ENCODE measurements around the gene CTDSPL.
A peak's percentile ranks its signal among the peaks of the same experiment; 100 is the strongest.

Gene CTDSPL

DNA sequence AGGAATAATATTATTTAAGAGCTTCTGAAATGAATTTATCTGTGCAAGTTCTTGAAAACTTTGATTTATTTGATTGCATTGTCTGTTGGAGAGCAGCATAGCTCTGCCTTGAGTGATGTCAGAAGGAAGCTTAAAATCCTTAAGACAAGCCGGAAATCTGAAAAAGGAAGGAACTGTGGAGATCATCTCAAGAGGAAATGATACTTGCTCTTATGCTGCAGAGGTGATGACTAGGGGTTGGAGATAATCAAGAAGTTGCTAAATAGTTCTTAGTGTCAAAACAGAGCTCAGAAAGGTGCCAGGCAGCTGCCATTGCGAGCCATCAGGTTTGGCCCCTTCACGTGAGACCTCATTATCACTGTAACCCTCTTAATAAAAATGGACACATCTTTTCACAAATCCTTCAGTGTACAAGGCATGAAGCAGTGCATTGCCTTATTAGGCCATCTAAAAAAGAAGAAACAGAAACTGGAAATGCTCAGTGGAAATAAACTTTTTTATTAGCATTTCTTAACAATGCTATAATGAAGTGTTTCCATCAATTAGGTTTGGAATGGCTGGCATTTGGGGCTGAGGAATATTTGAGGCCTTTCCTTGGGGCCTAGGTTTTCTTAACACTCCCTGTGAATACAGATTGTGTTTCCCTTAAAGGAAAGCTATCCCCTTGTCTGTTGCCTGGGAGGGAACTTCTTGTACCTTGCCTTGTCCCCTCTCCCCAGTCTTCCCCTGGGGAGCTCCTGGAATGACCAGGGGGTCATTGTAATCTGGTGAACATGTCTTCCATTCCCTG, 94.4 kb downstream of the CTDSPL start:
- Histone ChIP-seq H3K4me1 (ENCODE audit: control insufficient read depth, low read depth, low read length) (peaks cover 2% of the 10 kb centered on the region), H4K8ac (ENCODE audit: low read depth, low read length) (no peak overlapping the region), H3K56ac (ENCODE audit: low read length) (no peak overlapping the region), H3K27ac (ENCODE audit: low read depth, low read length) (no peak overlapping the region), H3K23ac (ENCODE audit: low read length) (no peak overlapping the region), H2BK15ac (replicated peaks; ENCODE audit: low read depth) (no peak overlapping the region), H2BK5ac (ENCODE audit: low read length) (no peak overlapping the region), H3K79me2 (ENCODE audit: control insufficient read depth, insufficient read depth, low read length) (no peaks in the 10 kb centered on the region), H3K27me3 (ENCODE audit: insufficient read depth, low read length, poor library complexity) (no peaks in the 10 kb centered on the region), H3K4me3 (ENCODE audit: low read length) (no peak overlapping the region), H3K36me3 (ENCODE audit: control insufficient read depth, insufficient read depth, low read length) (no peaks in the 10 kb centered on the region), H4K5ac (ENCODE audit: low read length) (no peak overlapping the region), H3K79me1 (ENCODE audit: low read length) (no peaks in the 10 kb centered on the region), H3K4ac (ENCODE audit: low read depth, low read length) (no peak overlapping the region), H2AK5ac (ENCODE audit: low read length) (no peak overlapping the region), H2BK120ac (ENCODE audit: low read depth, low read length) (no peak overlapping the region), H3K4me2 (ENCODE audit: low read length) (no peak overlapping the region), H3K18ac (ENCODE audit: low read length) (no peak overlapping the region), H3K9ac (ENCODE audit: low read length) (no peak overlapping the region)
- peak; percentile 60 for DNase-seq
- no CpG with 5 or more reads among the region's 3 CpGs for WGBS (ENCODE audit: extremely low coverage, insufficient coverage, low lambda C conversion rate)

DNA sequence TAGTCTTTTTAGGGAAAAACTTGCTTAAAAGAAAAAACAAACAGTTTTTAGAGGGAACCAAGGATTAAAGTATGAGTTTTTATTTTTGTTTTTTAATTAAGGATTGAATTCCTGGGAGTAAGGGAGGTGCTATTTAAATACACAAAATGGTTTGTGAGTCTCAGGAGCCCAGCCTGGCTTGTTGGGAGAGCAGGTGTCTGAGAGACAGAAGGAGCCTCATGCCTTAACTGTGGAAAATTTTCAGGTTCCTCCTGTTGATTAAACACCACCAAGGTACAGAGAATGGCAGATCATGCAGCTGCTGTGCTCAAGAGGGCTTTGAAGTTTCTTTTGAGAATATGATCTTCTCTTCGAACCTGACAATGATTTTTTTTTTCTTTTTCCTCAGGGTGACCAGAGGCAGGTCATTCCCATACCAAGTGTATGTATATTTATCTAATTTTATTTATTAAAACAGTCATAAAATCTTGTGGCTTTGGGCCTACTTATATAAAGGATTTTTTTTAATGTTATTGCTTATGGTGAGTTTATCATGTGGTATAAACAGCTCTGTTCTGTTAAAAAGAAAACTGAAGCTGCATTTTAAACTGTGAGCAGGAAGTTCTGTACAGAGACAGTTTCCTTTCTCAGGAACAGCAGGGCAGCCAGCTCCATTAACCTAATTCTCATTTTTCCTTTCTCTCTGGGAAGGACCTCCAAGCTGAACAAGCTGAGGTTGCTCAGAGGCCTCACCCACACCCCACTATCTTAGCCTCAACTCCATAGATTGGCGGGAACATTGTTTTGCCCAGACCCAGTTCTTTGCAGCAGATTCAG, 95.3 kb downstream of the CTDSPL start:
- no peak overlapping the region for H3K27ac ChIP-seq (ENCODE audit: low read depth, low read length)
- H3K23ac ChIP-seq (ENCODE audit: low read length), result no peak overlapping the region
- no peak overlapping the region for H3K4me2 ChIP-seq (ENCODE audit: low read length)

DNA sequence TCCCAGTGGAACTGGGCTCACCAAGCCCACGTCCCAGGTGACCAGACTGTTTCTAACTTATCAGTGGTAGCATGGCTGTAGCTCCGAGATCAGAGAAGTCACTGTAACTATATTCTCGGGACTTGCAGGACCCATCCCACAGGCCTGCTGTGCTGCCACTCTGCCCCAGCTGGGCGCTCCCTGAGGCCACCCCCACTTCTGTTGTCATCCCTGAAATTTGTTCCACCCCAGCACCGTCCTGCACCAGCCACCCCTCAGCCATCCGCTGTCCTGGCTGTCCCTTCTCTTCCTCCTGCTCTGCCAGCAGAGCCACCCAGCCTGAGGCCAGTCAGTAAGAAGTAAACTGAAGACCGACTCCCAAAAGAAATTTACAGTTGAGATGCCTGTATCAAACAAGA, 95.9 kb downstream of the CTDSPL start:
- Histone ChIP-seq H3K4ac (ENCODE audit: low read depth, low read length) (no peak overlapping the region), H3K4me3 (ENCODE audit: low read length) (no peak overlapping the region), H3K4me2 (ENCODE audit: low read length) (no peak overlapping the region), H4K8ac (ENCODE audit: low read depth, low read length) (no peak overlapping the region), H3K79me2 (ENCODE audit: control insufficient read depth, insufficient read depth, low read length) (no peaks in the 10 kb centered on the region), H2BK120ac (ENCODE audit: low read depth, low read length) (no peak overlapping the region), H3K18ac (ENCODE audit: low read length) (no peak overlapping the region), H3K27ac (ENCODE audit: low read depth, low read length) (no peak overlapping the region), H3K23ac (ENCODE audit: low read length) (no peak overlapping the region), H3K9ac (ENCODE audit: low read length) (no peak overlapping the region), H3K79me1 (ENCODE audit: low read length) (no peaks in the 10 kb centered on the region), H4K5ac (ENCODE audit: low read length) (no peak overlapping the region), H2BK5ac (ENCODE audit: low read length) (no peak overlapping the region), H3K4me1 (ENCODE audit: control insufficient read depth, low read depth, low read length) (peaks cover 2% of the 10 kb centered on the region), H3K56ac (ENCODE audit: low read length) (no peak overlapping the region), H2BK15ac (replicated peaks; ENCODE audit: low read depth) (no peak overlapping the region), H2AK5ac (ENCODE audit: low read length) (no peak overlapping the region), H3K27me3 (ENCODE audit: insufficient read depth, low read length, poor library complexity) (no peaks in the 10 kb centered on the region), H3K36me3 (ENCODE audit: control insufficient read depth, insufficient read depth, low read length) (no peaks in the 10 kb centered on the region)
- WGBS (ENCODE audit: extremely low coverage, insufficient coverage, low lambda C conversion rate), result no CpG with 5 or more reads among the region's 7 CpGs
- DNase-seq, result no peak

More for the DNA sequence above, 95.3 kb downstream of the CTDSPL start:
- H3K79me1 ChIP-seq (ENCODE audit: low read length), result no peaks in the 10 kb centered on the region
- no peak overlapping the region for H2AK5ac ChIP-seq (ENCODE audit: low read length)
- no peak overlapping the region for H3K9ac ChIP-seq (ENCODE audit: low read length)
- no peak overlapping the region for H2BK120ac ChIP-seq (ENCODE audit: low read depth, low read length)
- no peak overlapping the region for H3K18ac ChIP-seq (ENCODE audit: low read length)
- H3K56ac ChIP-seq (ENCODE audit: low read length), result no peak overlapping the region
- H3K36me3 ChIP-seq (ENCODE audit: control insufficient read depth, insufficient read depth, low read length), result no peaks in the 10 kb centered on the region
- H2BK15ac ChIP-seq (replicated peaks; ENCODE audit: low read depth), result no peak overlapping the region
- H2BK5ac ChIP-seq (ENCODE audit: low read length), result no peak overlapping the region
- H3K27me3 ChIP-seq (ENCODE audit: insufficient read depth, low read length, poor library complexity), result no peaks in the 10 kb centered on the region
- no peak overlapping the region for H3K4me3 ChIP-seq (ENCODE audit: low read length)
- H4K8ac ChIP-seq (ENCODE audit: low read depth, low read length), result no peak overlapping the region
- no peak overlapping the region for H4K5ac ChIP-seq (ENCODE audit: low read length)
- DNase-seq, result no peak
- no peak overlapping the region for H3K4ac ChIP-seq (ENCODE audit: low read depth, low read length)
- peaks cover 2% of the 10 kb centered on the region for H3K4me1 ChIP-seq (ENCODE audit: control insufficient read depth, low read depth, low read length)
- WGBS (ENCODE audit: extremely low coverage, insufficient coverage, low lambda C conversion rate), result no CpG with 5 or more reads among the region's 2 CpGs
- no peaks in the 10 kb centered on the region for H3K79me2 ChIP-seq (ENCODE audit: control insufficient read depth, insufficient read depth, low read length)

DNA sequence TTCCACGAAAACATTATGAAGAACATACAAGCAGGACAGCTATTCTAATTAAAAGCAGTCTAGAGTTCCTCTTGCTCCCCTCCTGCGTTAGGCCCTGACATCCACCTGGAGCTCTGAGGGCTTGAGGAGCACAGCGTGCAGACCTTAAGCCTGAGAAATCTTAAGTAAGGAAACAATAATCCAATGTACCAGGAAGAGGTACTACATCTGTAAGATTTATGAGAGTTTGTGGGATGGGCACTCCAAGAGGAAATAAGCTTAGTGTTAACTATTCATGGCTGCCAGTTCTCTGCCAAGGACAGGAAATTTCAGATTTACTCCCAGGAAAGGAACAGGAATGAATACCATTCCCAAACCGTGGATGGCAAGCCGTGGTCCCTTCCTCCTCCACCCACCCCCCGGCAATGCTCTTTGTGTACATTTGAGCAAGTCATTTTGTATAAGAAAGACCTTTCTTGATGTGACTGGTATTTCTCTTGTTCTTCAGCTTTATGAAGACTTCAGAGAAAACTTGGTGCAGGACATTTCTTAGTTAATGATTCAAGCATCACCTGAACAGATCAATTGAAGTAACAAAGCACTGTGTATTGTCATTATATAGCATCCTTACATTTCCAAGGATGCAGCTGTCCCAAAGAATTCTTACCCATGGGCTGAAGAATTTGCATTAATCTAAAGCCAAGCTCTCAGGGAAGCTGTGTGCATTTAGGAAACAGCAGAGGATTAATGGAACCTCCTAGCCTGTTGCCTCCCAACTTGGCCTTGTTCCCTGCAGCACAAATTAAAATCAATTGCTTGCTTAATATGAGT, 100.1 kb downstream of the CTDSPL start:
- Histone ChIP-seq H3K4me1 (ENCODE audit: control insufficient read depth, low read depth, low read length) (peaks cover 2% of the 10 kb centered on the region), H3K36me3 (ENCODE audit: control insufficient read depth, insufficient read depth, low read length) (no peaks in the 10 kb centered on the region), H3K4me3 (ENCODE audit: low read length) (no peak overlapping the region), H2BK15ac (replicated peaks; ENCODE audit: low read depth) (no peak overlapping the region), H3K79me2 (ENCODE audit: control insufficient read depth, insufficient read depth, low read length) (no peaks in the 10 kb centered on the region), H3K4me2 (ENCODE audit: low read length) (no peak overlapping the region), H3K27me3 (ENCODE audit: insufficient read depth, low read length, poor library complexity) (no peaks in the 10 kb centered on the region), H4K5ac (ENCODE audit: low read length) (no peak overlapping the region), H3K56ac (ENCODE audit: low read length) (no peak overlapping the region), H3K79me1 (ENCODE audit: low read length) (no peaks in the 10 kb centered on the region), H2BK120ac (ENCODE audit: low read depth, low read length) (no peak overlapping the region), H3K9ac (ENCODE audit: low read length) (no peak overlapping the region), H3K4ac (ENCODE audit: low read depth, low read length) (no peak overlapping the region), H3K23ac (ENCODE audit: low read length) (no peak overlapping the region), H3K18ac (ENCODE audit: low read length) (no peak overlapping the region), H3K27ac (ENCODE audit: low read depth, low read length) (no peak overlapping the region), H4K8ac (ENCODE audit: low read depth, low read length) (no peak overlapping the region), H2AK5ac (ENCODE audit: low read length) (no peak overlapping the region), H2BK5ac (ENCODE audit: low read length) (no peak overlapping the region)
- no peak for DNase-seq
- WGBS (ENCODE audit: extremely low coverage, insufficient coverage, low lambda C conversion rate), result no CpG with 5 or more reads among the region's 6 CpGs

DNA sequence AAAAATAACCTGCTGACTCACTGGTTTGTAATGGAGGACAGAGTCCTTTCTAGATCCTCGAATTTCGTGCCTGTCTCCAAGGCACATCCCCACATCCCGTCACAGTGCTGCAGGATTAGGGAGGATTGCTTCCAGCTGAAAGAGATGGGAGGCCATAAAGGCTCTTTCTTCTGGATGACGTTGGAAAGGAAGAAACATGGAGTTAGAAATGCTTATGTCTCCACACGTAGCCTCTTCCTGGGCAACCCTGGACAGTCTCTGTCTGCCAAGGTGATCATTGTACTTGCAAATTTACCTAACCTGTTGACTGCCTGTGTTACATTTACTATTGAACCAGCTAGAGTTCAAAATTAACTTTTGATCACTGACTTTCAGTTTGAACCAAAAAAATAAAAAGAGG, 101.3 kb downstream of the CTDSPL start:
- Histone ChIP-seq H2AK5ac (ENCODE audit: low read length) (no peak overlapping the region), H3K4ac (ENCODE audit: low read depth, low read length) (no peak overlapping the region), H2BK15ac (replicated peaks; ENCODE audit: low read depth) (no peak overlapping the region), H4K5ac (ENCODE audit: low read length) (no peak overlapping the region), H2BK5ac (ENCODE audit: low read length) (no peak overlapping the region), H2BK120ac (ENCODE audit: low read depth, low read length) (no peak overlapping the region), H3K36me3 (ENCODE audit: control insufficient read depth, insufficient read depth, low read length) (no peaks in the 10 kb centered on the region), H3K79me2 (ENCODE audit: control insufficient read depth, insufficient read depth, low read length) (no peaks in the 10 kb centered on the region), H3K9ac (ENCODE audit: low read length) (no peak overlapping the region), H3K79me1 (ENCODE audit: low read length) (no peaks in the 10 kb centered on the region), H3K23ac (ENCODE audit: low read length) (no peak overlapping the region), H3K4me1 (ENCODE audit: control insufficient read depth, low read depth, low read length) (no peaks in the 10 kb centered on the region), H3K56ac (ENCODE audit: low read length) (no peak overlapping the region), H4K8ac (ENCODE audit: low read depth, low read length) (no peak overlapping the region), H3K18ac (ENCODE audit: low read length) (no peak overlapping the region), H3K27ac (ENCODE audit: low read depth, low read length) (no peak overlapping the region), H3K27me3 (ENCODE audit: insufficient read depth, low read length, poor library complexity) (no peaks in the 10 kb centered on the region), H3K4me3 (ENCODE audit: low read length) (no peak overlapping the region), H3K4me2 (ENCODE audit: low read length) (no peak overlapping the region)
- no peak for DNase-seq
- no CpG with 5 or more reads among the region's 5 CpGs for WGBS (ENCODE audit: extremely low coverage, insufficient coverage, low lambda C conversion rate)
